Activated CD4-positive, CD25-positive, alpha-beta regulatory T cell (primary cell): ENCODE data around the gene PTX3.

Source experiments
- DNase-seq, 4 experiments: peaks; one replicate each; lab custom pipeline; 2025; lab: John Stamatoyannopoulos, UW

The PTX3 gene

DNA sequence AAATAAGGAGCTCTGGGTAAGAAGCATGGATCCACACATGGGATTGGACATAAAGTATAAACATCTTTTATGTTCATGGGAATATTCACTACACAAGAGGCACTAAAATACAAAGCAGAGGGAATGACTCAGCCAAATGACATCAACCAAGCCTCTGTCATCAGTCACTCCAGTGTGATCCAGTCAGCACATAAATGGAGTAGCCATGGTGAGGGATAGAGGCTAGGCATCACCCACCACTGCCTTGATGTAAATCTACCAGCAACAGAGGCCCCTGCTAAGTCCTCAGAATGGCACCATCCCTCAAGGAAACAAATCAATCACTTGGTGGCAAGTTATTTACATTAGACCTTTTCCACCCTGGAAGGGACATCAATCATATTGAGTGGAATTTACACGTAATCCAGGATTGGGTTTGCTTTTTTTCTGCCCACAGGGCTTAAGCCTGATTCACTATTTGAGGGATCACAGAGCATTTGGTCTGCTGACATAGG, 39.3 kb downstream of the PTX3 start:
- DNase-seq: no peak

DNA sequence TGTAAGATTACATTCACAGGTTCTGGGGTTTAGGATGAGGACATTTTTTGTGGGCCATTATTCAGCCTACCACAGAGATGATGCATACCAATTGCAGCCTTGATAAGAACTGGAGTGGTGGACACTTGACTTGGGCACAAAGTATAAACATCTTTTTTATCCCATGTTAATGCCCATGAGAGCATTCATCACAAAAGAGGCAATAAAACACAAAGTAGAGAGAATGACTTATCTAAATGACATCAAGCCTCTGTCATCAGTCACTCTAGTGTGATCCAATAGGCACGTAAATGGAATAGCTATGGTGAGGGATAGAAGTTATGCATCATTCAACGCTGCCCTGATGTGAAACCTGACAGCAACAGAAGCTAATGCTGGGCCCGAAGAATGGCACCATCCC, 40.8 kb downstream of the PTX3 start:
- DNase-seq: no peak

DNA sequence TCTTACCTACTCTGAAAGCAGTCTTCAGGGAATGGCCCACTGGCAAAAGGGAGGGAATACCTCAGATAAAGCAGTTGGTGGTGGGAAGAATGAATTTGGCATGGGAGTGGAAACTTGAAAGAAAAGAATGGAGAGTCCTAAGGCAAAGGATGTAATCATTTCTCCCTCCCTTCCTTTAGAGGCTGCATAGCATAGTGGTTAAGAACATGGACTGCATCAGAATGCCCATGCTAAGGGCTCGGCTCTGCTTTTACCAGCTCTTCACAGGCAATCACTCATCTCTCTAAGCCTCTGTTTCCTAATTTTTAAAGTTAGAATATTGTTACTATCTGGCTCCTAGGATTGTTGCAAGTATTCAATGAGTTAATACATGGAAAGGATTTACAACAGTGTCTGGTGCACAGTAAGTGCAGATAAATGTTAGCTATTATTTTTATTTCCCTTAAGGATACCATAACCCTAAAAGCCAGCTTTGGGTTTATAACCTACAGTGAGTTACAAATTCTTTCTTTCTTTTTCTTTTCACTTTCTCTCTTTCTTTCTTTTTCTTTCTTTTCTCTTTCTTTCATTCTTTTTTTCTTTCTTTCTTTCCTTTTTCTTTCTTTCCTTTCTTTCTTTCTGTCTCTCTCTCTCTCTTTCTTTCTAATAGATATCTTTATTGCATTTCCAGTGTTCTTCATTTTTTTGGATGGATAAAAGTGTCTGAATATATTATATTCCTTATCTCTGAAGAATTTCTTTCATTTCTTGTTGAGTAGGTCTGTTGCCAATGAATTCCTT, 43.0 kb downstream of the PTX3 start:
- DNase-seq: no peak

DNA sequence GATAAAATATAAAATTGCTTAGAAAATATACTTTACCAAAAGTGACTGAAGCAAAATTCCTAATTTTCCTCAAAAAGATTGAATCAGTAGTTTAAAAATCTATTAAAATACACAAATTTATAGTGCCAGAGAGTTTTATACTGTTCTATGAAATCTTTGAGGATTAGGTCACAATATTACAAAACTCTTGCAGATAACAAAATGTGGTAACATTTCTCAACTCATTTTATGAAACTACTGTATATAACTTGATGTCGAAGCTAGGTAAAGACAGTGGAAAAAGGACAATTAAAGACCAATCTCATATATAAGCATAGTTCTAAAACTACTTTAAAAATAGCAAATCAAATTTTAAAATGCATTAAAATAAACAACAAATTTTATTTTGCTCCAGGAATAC, 50.7 kb downstream of the PTX3 start:
- DNase-seq: no peak

DNA sequence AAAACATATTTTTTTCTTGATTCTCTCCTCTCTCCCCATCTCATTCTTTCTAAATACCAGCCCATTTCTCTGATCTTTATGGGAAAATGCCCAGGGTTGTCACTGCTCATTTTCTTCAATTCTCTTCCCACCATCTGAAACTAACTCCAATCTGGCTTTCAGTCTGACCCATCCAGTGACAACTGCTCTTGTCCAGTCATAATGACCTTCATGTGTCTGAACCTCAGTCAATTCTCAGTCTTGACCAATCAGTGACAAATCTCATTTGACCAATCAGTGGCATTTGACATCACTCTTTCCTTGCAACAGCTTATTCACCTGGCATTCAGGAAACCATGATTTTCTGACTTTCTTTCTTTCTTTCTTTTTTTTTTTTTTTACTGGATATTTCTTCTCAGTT, 51.5 kb downstream of the PTX3 start:
- DNase-seq: no peak

DNA sequence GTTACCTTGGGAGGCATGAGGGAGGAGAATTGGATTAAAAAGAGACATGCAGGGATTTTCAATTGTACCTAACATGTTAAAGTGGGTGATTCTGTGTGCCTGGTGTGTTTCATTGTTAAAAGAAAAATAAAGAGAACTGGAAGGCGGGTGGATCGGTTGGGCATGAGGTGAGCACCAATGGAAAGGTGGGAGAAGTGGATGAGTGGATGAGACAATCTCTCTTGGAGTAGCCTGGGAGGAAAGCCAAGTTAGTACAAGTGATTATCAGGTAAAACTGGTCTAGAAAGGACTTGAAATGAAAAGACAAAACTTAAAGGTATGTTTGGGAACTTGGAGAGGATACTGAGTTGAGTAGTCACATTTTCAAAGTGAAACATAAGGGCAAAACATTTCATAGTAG, 54.5 kb downstream of the PTX3 start:
- DNase-seq: no peak
